ENCODE results near the gene DUSP22.

The DUSP22 gene

DNA sequence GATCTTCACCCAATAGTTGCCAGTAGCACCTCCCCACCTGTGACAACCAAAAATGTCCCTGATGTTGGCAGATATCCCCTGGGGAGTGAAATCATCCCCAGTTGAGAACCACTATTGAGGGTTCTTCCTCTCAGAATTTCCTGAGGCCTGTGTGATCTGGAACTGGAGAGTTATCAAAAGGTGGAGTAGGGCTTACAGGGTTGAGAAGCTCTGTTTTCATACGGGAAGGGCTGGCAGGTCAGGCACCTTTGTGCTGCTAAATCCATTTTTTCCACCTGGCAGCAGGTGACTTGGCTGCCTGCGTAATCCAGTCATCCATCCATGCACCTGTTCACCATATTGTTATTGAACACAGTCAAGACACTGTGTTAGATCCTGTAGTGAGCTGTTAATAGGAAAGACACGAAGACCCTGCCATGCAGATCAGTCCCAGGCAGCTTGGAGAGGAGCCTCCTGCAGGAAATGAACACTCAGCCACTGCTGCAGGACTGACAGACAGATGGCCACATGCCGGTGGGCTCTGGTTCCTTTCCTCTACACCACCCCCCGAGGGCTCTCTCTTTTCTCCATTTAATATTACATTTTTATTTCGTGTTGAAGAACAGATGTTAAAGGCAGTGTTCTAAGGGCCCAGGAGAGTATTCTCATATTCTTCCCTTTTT, 5.4 kb downstream of the DUSP22 start:
- no peak for DNase-seq

DNA sequence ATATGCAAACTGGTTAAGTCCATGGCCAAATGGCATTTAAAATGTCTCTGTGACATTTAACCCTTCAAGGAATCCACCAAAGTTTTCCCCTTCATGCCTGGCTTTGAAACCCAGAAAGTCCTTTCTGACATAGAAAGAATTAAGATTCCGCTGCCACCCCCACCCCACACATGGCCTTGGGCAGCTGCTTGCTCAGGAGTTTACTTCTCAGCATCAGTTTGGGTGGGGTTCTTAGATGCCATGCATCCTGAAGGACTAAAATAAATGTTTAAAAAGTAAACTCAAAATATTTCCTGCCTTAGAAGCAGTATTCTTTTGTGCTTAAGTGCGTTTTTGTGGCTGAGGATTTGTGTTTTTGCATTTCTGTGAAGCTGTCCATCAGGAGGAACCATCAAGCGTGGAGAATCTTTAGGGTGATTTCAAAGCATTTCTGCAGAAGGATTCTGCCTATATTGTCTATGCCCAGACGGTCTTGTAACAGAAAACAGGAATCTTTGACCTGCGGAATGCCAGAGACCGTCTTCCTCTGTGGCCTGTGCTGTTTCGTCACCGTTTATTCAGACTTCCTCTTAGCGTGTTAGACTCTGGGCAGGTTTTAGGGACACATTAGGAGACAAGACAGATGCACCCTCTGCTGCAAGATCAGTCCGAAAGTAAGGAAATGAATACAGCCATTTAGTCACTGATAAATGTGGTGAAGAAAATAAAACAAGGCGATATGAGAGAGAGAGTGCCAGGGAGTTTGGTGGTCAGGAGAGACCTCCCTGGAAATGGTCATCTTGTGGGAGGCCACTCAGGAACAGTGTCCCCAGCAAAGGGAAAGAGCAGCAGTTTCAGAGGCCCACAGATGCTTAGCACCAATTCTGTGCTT, 6.2 kb downstream of the DUSP22 start:
- DNase-seq = no peak

DNA sequence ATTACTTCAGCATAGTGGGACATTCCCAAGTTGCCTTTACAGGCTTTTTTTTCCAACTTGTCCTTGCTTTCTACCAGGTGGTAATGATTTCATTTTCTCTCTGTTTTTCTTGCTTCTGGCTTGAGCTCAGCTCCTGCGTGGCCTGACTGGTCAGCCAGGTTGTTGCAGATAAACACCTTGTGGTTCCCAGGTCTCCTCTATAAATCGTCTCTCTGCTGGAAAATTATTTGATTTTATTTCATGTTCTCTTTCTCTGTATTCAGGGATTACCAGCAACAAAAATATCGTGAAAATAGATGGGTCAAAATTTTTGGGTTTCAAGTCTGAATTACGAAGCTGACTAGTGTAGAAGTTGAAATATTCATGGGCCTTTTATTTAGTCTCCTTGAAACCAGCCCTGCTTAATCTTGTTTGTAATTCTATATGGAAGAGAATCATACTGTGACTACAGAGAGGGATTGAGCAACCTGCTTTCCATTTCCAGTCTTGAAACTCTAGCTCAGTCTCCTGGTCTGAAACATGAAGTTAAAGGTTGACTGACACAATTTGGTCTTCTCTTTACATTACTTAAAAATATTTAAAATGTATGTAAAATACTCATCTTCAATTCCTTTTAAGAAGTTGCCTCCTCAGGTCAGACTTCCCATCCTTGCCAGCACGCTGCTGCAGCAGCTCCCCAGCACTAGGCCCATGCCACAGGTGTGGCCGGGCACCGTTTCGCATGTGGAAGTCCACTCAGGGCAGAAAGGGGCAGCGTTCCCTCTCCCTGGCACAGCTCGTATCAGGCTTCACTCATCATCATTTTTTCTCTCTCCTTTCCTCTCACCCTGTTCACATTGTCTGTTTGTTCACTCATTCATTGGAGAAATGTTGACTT, 7.1 kb downstream of the DUSP22 start:
- DNase-seq = no peak

DNA sequence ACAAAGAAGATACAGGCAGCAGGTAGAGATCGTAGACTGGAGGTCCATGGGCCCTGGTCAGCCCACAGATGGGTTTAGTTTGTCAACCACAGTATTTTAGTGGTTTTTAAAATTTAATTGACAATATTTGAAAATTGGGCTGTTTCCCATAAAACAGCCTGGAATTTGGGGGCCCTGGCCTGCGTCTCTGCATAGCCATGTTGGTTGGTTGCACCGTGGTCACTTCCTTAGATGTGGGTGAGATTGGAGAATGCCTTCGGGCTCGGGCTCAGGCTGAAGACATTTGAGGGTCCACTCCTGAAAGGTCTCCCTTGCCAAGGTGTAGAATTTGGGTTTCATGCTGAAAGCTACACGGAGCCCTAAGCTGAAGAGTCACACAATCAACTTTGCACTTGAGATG, 7.7 kb downstream of the DUSP22 start:
- DNase-seq = no peak

DNA sequence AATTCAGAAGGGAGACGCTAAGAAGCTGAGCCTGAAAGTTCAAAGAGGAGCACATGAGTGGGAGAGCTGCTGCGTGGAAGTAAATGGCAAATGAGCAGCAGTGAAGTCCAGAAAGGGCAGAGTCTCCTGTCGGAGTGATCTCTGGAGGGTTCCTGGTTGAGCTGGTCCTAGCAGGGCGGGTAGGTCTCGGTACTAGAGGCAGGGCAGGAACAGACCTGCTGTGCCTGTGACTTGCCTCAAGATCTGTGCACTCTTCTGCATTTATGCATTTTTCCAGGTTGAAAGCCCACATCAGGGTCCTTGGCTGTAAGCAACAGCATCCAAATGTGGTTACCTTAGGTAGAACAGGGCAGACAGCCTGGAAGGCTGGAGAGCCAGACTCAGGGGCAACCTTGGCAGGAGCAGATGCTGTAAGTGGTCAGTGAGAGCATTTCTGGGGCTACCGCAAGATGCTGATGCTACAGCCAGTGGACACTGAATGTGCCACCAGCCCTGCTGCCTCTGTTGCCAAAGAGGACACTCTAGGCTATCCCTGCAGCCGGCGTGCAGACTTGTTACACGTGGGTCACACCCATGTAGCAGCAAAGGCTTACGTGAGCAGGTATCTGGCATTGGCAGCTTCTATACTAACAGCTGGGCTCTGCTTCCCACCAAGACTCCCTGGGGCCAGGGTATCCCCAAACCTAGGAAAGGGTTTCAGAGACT, 8.4 kb downstream of the DUSP22 start:
- no peak for DNase-seq

DNA sequence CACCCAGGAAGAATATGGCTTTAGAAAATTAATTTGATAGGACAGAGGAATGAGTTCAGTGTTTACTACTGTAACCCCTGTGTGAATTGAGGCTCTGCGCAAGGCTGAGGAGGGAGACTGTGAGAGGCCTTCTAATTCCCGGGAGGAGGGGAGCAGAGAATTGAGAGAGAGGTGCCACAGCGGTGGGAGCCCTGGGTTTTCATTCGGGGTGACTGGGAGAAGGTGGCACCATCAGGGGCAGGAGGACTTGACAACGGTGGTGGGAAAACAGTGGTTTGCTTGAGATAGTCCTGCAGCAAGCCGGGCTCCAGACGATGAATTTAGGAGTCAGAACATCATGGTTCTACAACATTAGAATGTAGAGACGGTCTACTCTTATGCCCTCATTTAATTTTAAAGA, 9.2 kb downstream of the DUSP22 start:
- no peak for DNase-seq

DNA sequence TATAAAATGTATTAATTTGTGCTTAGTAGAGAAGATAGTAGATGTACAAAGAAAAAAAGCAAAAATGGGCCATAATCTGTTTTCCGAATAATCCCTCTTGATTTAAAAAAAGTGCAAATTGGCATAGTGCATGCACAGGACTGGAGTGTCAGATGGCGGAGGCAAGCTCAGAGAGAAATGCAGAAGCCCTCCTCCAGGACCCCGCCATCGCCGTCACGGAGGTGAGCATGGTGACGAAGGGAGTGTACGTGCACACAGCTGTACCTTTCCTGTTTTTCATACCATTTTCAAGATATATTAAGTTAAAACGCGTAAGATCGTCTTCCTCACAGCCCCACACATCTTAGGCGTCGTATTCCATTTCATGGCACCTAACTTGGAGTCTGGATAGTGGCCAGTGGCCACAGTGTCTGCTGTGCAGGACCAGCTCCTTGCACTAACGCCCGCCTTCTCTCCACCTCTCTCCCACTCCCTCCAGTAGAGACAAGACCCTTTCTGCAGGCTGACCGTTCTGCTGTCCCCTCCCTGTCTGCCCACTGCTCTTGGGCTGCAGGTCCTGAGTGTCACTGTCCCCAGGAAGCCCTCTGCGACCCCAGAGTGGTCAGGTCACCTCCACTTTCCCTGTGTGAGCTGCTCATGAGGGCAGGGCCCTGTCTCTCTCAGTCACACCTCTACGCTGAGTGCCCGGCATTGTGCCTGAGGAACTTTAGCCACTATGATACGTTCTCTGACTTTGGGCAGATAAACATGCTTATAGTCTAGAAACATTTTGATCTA, 9.8 kb downstream of the DUSP22 start:
- no peak for DNase-seq

DNA sequence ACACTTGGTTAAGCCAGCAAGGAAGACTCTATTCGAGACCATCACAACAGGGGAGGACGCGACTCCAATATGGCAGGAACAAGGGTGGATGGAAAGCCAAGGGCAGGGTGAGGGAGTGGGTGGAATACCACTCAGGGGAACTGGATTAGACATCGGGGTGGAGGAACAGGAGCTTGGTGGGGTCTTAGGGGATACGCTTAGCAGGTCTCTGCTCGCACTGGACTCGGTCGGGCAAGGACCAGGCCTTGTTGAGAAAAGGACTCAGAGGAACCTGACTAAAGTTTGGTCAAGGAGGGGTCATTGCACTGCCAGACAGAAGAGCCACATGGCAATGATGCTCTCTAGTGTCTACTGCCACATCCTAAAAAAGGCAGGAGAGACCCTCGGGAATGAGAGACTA, 10.5 kb downstream of the DUSP22 start:
- DNase-seq = no peak

DNA sequence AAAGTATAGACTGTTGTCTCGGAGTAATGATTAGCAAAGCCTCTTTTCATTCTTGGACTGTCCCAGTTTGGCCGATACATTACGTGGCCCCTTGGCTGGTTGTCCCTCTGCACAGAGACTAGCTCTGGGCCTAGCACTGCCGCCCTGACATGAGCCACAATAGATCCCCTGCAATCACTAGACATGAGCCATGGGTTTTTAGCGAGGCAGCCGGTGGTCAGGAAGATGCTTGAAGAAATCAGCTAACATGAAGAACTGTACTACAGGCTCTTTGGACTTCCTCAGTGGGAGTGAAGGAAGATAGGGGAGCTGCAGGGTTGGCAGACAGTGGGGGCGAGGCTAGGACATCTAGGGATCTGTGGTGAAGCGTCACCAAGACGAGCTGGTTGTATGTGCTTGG, 11.0 kb downstream of the DUSP22 start:
- no peak for DNase-seq

DNA sequence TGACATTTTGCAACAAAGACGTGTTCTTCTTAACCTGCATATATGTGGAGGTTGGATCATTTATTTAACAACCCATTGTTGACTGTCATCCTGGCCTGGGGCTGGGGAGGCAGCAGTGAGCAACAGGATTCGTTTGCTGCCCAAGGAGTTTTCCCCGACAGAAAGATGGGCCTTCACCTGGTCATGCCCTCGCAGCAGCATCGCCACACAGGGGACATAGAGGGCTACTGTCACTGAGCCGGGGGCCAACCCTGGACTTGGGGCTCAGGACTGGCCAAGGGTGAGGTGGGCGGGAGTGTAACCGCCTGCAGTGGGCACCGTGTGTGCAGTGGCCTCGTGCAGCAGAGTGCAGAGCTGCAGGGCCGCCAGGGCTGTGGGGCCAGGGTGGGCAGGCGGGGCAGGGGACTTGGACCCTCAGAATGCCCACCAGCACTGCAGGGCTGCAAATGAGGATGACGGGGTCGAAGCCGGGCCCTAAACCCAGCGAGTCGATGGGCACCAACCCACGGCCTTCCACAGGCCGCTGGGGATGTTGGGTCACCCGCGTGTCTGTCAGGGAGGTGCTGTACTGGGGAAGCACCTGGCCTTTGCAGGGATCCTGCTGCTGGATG, 11.8 kb downstream of the DUSP22 start:
- DNase-seq = no peak

DNA sequence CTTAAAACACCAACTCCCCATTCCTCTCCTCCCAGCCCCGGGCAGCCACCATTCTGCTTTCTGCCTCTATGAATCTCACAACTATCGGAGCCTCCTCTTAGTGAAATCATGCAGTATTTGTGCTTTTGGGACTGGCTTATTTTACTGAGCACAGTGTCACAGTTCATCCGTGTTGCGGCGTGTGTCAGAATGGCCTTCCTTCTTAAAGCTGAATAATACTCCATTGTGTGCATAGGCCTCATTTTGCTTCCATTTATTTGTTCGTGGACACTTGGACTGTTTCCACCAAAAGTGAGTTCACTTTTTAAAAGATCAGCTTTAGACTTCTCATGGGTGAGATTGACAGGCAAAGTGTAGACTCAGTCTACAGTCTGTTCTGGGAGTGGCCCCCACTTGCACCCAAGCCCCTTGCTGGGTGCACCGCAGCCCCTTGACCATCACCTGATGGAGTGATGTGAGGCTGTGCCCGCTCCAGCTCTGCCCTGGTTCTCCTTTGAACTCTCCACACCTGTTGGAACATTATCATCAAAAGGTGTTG, 12.6 kb downstream of the DUSP22 start:
- DNase-seq = no peak

DNA sequence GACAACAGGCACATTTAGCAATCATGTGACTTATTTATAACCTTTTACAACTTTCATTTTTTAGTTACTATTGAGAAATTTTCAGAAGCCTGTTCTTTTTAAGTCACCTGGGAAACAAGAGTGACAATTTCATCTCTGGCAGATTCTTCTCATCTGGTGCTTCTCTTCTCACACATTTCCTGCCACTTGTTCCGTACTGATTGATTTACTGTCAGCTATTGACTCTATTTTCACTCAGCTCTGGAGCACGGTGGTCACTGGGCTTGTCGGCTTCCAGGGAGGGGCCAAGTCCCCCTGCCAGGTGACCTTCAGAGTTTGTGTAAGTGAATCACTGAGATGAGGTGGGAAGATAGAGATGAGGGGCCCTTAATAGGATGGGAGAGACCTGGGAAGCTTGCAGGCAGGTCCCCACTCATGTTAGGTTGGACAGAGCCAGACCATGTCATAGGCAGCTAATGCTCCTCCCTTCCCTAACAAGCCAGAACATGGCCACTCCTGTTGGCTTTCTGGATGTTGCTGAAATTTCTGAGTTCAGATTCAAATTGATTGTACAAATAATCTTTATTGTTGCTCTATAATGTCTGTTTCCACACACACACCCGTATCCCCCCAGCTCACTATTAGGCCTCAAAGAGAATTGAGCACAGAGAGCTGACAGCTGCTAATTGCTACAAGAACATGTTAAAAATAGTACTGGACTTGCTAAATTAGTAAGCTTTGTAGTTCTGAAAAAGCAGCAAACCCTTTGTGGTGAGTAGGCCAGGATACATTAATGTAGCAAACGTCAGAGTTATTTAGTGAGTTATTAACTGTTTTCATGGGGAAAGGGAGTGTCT, 13.3 kb downstream of the DUSP22 start:
- DNase-seq = no peak

DNA sequence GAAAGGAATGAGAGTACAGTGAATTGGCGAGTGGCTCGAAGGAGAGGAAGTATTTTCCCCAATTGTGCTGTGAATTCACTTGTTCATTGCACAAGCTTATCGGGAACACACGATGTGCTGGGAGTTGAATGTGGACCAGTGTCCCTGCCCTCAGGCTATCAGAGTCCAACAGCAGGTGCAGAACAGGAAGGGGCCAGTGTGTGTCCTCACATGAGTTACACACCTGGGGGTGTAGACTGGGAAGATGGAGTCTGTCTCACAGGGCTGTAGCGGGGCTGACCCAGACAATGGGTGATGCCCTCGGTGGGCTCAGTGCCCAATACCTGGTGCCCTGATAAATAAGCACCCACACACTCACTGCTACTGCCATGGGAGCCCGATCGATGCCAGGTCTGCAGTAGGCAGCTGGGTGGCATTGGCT, 14.4 kb downstream of the DUSP22 start:
- no peak for DNase-seq

DNA sequence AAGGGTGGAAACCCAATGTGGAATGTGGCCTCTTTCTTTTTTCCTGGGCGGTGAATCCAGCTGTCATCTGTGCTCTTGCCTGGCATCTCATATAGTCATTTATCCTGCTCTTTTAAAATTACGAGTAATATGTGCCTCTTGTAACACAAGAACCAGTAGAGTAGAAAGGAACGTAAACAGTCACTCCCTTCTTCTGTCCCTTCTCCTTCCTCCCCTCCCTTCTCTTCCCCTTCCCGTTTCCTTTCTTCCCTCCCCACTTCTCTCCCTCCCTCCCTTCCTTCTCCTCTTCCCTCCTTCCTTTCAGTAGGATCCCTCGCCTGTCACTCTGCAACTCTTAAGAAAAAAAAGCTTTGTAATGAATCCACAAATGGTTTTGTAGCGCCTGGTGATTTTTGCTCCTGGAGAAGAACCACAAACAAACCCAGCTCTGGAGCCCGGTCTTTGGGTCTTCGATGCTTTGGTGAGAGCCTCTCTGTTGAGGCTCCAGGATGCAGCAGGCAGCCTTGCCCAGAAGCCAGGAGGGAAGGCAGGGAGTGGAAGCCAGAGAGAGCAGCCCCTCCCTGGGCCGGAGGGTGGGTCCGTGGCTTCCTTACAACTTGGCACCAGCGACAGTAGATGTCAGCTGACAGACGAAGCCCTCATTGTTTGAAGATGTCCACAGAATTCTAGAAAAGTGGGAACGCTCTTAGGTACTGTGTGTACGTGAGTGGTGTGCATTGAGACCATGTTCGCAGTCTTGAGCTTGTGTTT, 15.0 kb downstream of the DUSP22 start:
- DNase-seq = no peak

DNA sequence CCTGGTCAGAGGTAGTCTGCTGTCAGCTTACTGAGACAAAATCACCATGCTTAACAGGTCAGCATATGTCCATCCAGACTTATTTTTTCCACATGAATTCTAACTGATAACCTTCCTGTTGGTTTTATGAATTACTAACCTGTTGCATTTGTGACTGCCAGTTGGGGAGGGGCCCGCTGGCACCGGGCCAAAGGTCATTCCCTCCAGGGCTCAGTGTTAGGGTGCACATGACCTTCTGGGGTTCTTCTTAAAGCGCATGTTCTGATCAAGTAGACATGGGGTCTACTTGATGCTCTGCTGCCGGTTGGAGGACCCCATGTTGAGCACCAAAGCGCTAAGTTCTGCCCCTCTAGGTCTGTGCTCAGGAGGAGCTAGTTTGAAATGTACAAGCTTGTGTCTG, 15.6 kb downstream of the DUSP22 start:
- no peak for DNase-seq

DNA sequence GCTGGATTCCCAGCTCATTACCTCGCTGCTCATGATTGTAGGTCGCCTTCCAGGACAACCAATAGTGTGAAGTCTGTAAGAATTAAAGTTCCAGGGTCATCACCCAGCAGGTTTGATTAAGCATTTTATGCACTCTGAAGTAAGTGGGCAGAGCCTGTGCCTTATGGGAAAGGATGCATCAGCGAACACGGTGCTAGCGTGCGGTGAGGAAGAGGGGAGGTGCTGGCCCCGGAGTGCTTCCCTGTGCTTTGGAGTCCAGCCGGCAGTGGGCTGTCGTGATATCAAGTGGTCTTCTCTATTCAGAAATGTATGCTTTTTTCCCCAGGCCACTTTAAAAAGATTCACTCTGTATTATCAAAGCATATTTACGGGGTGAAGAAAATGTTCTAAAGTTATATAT, 16.0 kb downstream of the DUSP22 start:
- no peak for DNase-seq

DNA sequence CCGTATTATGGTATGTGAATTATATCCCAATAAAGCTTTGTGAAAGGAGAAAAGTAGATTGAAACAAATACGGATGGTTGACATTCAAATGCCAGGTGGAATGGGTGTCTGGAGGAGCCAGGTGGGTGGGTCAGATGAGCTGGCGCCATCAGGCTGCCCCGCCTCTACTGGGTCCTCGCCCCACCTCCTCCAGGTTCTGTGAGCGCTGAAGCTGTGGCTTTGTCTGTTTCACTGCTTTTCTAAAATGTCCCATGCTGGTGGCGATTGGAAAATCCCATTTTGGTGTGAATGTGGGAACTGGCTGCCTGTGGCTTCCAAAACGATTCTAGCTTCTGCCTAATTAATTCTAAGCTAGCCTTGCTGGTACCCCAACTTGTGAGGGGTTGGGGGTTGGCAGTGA, 16.5 kb downstream of the DUSP22 start:
- DNase-seq = no peak

DNA sequence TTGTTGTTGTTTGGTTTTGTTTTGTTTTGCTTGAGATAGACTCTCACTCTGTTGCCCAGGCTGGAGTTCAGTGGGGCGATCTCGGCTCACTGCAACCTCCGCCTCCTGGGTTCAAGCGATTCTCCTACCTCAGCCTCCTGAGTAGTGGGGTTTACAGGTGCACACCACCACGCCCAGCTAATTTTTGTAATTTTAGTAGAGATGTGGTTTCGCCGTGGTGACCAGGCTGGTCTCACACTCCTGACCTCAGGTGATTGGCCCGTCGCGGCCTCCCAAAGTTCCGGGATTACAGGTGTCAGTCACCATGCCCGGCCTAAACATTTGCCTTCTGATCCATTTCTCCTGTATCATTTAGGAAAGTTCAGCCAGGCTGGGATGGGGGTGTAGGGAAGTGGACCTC, 17.7 kb downstream of the DUSP22 start:
- no peak for DNase-seq

DNA sequence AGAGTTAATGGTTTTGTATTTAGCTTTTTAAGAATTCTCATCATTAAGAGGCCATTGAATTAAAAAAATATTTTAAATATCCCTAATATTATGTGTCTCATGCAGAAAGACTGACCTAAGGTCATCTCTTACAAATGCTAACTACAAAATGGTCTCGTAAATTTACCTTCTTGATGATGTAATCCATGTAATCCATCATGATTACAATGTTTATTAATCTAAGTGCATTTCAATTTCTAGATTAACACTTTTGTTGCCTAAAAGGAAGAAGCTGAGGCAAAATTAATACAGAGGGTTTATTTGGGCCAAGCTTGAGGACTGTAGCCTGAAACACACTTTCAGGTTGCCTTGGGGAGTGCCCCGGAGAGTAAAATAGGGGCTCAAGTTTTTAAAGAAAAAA, 18.4 kb downstream of the DUSP22 start:
- DNase-seq = no peak
